Fibroblast of villous mesenchyme (primary cell): ENCODE results near the gene ERCC2. TPM values are rescaled to one million over a fixed set of nuclear protein-coding genes. Genes with fewer than 3 reads are reported as not detected.
"Not testable (repeated sequence)": the region's sequence is repeated elsewhere in the genome, so short reads cannot be mapped to it uniquely, and the experiment has no call there.

Source experiments
- DNase-seq: peaks from one replicate; pipeline ENCODE4 v3.0.0-alpha.2; 2010; ENCODE audit warnings: low read depth
- H3K4me3 ChIP-seq: 2 replicates; pipeline ENCODE4 v1.5.1; 2011; ENCODE audit warnings: low read depth, mild to moderate bottlenecking, low read length
- CTCF ChIP-seq: IDR thresholded peaks from 2 replicates; pipeline ENCODE4 v1.5.1; 2012; ENCODE audit warnings: low read depth, mild to moderate bottlenecking, low read length; ENCODE audit not compliant: insufficient read depth
- total RNA-seq: library from RNA; depleted of rRNA; stranded (reverse); fragments of >200 nt; gene quantifications from 2 replicates; pipeline ENCODE4 v1.2.3, GENCODE V29; 2012

Gene ERCC2
- total RNA-seq, 1 donor, result 73.0 TPM

GRCh38 chr19:45409557-45409920 lies 39.2 kb upstream of the ERCC2 start:
- no peak overlapping the region for H3K4me3 ChIP-seq
- DNase-seq, result no peak
- no peak for TF ChIP-seq CTCF

- no peak overlapping the region for H3K4me3 ChIP-seq
- no peak for DNase-seq
- no peak for TF ChIP-seq CTCF
These were observed 38.6 kb upstream of the ERCC2 start for GRCh38 chr19:45408830-45409556.

GRCh38 chr19:45408121-45408520 lies 37.7 kb upstream of the ERCC2 start:
- no peak overlapping the region for H3K4me3 ChIP-seq
- no peak for TF ChIP-seq CTCF
- DNase-seq, result no peak

GRCh38 chr19:45407585-45407984 lies 37.2 kb upstream of the ERCC2 start:
- H3K4me3 ChIP-seq, DNase-seq: not testable (repeated sequence)

- peak overlapping the region; percentile 92 for H3K4me3 ChIP-seq
- DNase-seq, result no peak
- no peak for TF ChIP-seq CTCF
These were observed 36.7 kb upstream of the ERCC2 start for GRCh38 chr19:45407091-45407375.

GRCh38 chr19:45406226-45407090 lies 36.1 kb upstream of the ERCC2 start, which contains the start of gene POLR1G:
Gene POLR1G, plus strand, starts transcription at chr19:45406644. Its CDS starts 53 bp downstream, at chr19:45406697.
- peak within 1 kb of the TSS; percentile 92 for H3K4me3 ChIP-seq
- no peak for TF ChIP-seq CTCF
- DNase-seq, result peak; percentile 83

- DNase-seq, result peak; percentile 86
- peak overlapping the region; percentile 92 for H3K4me3 ChIP-seq
- no peak for TF ChIP-seq CTCF
These were observed 35.3 kb upstream of the ERCC2 start for GRCh38 chr19:45405435-45406225.
